GM23248 (cell line): Measurements from ENCODE around the gene DNMT3B. TPM values are rescaled to one million over a fixed set of nuclear protein-coding genes. Genes with fewer than 3 reads are reported as not detected.

Experiments
- DNase-seq: peaks from one replicate; pipeline ENCODE4 v3.0.0-alpha.2; 2015
- H2AFZ ChIP-seq: fragments of 200-600 bp; sonication (generic); 2 replicates; pipeline ENCODE4 v1.6.1; 2016; ENCODE audit warnings: antibody characterized with exemption
- H3F3A ChIP-seq: fragments of 200-600 bp; sonication (generic); 2 replicates; pipeline ENCODE4 v1.6.1; 2016; ENCODE audit warnings: mild to moderate bottlenecking, antibody characterized with exemption, mixed run types; ENCODE audit not compliant: insufficient read depth
- H3K27ac ChIP-seq: fragments of 200-600 bp; sonication (generic); 2 replicates; pipeline ENCODE4 v1.5.1; 2016; ENCODE audit warnings: mild to moderate bottlenecking
- H3K27me3 ChIP-seq: fragments of 200-600 bp; sonication (generic); replicated peaks from 2 replicates; pipeline ENCODE4 v1.6.1; 2016; ENCODE audit warnings: mild to moderate bottlenecking; ENCODE audit not compliant: insufficient read depth
- H3K36me3 ChIP-seq: fragments of 200-600 bp; sonication (generic); 2 replicates; pipeline ENCODE4 v1.6.1; 2016; ENCODE audit warnings: low read depth, mild to moderate bottlenecking
- H3K4me1 ChIP-seq: fragments of 200-600 bp; sonication (generic); 2 replicates; pipeline ENCODE4 v1.6.1; 2016; ENCODE audit warnings: mild to moderate bottlenecking; ENCODE audit not compliant: insufficient read depth
- H3K4me2 ChIP-seq: fragments of 200-600 bp; sonication (generic); one replicate; pipeline ENCODE4 v1.6.1; 2016; ENCODE audit warnings: mild to moderate bottlenecking; ENCODE audit not compliant: unreplicated experiment
- H3K4me3 ChIP-seq: fragments of 200-600 bp; sonication (generic); 2 replicates; pipeline ENCODE4 v1.5.1; 2016; ENCODE audit warnings: mild to moderate bottlenecking
- H3K79me2 ChIP-seq: fragments of 200-600 bp; sonication (generic); 2 replicates; pipeline ENCODE4 v1.6.1; 2016; ENCODE audit warnings: mild to moderate bottlenecking; ENCODE audit not compliant: insufficient read depth
- H3K9ac ChIP-seq: fragments of 200-600 bp; sonication (generic); 2 replicates; pipeline ENCODE4 v1.6.1; 2016; ENCODE audit warnings: mild to moderate bottlenecking
- H3K9me2 ChIP-seq: fragments of 200-600 bp; sonication (generic); 2 replicates; pipeline ENCODE4 v1.6.1; 2016; ENCODE audit warnings: mixed run types, mild to moderate bottlenecking, moderate library complexity; ENCODE audit not compliant: insufficient read depth
- H3K9me3 ChIP-seq: fragments of 200-600 bp; sonication (generic); one replicate; pipeline ENCODE4 v1.6.1; 2017; ENCODE audit warnings: low read depth
- H4K20me1 ChIP-seq: fragments of 200-600 bp; sonication (generic); 2 replicates; pipeline ENCODE4 v1.6.0; 2016; ENCODE audit not compliant: insufficient read depth
- EZH2 ChIP-seq: fragments of 200-600 bp; sonication (generic); IDR thresholded peaks from 2 replicates; pipeline ENCODE4 v1.6.1; 2018; ENCODE audit warnings: antibody characterized with exemption, mild to moderate bottlenecking; ENCODE audit not compliant: insufficient read depth, poor library complexity, severe bottlenecking
- EZH2phosphoT487 ChIP-seq: fragments of 200-600 bp; sonication (generic); IDR thresholded peaks from 2 replicates; pipeline ENCODE4 v1.6.1; 2018; ENCODE audit warnings: antibody characterized with exemption, moderate library complexity, mild to moderate bottlenecking, low read depth; ENCODE audit not compliant: insufficient read depth
- WGBS, 2 experiments: methylation state at CpG; one replicate each; pipeline ENCODE4 v1.1.6; 2015 to 2017; ENCODE audit warnings: low lambda C conversion rate in 2 of 2, low coverage in 1 of 2; ENCODE audit errors: missing lambda C conversion rate in 2 of 2; 5-methylcytosine and 5-hydroxymethylcytosine counted together
- in situ Hi-C: fragments of 300-500 bp; cut with MboI; formaldehyde crosslinking; loops from 2 replicates; pipeline ENCODE4 v1.15.0; 2020
- polyA plus RNA-seq: library from polyadenylated mRNA; unstranded; fragments of >200 nt; fragmentation: Nextera tagmentation; extraction: Ambion mirVana; gene quantifications from 2 replicates; pipeline ENCODE4 v1.2.1, GENCODE V29; 2016
- total RNA-seq: library from RNA; depleted of rRNA; stranded (reverse); fragments of >200 nt; shearing (Covaris generic); gene quantifications from 2 replicates; pipeline ENCODE4 v1.2.3, GENCODE V29; 2014

Gene DNMT3B
- total and polyA plus RNA-seq, 2 experiments from 2014 or later: 0.85 to 1.5 TPM

DNA sequence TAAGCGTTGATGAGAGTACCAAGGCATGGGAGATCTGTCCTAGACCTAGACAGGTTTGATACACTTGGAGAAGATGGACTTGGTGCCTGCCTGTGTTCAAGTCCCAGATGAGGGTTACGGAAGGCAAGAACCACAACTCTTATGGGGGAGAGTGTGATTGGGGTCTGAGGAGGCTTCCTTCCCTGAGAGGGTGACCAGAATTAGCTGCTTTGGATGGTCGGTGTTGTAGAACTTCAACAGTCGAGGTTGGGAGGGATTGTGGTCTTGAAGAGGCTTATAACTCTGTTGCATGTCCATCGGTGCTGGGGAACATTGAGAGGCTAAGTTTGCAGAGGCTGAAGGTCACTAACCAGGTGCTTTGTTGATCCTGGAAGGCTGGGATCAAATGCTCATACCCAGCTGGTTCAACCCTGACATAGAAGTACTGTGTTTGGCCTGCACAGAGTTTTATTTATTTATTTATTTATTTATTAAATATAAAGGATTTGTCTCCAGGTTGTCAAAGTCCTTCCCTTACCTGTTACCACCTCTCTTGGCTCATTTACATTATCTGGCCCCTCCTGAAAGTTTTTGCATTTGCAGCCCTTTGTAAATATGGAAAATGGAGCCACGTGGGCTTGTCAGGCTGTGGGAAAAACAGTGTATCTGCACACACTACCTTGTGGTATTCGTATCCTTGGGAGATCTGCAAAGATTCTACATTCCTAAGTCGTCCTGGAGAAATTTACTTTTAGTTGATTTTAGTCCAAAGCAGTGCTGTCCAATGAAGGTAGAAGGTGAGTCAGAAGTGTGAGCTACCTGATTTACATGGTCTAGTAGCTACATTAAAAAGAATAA lies 80.7 kb downstream of the DNMT3B start:
- Histone ChIP-seq H3K4me2 (no peak overlapping the region), H3K9ac (no peak overlapping the region), H3K79me2 (peaks cover 93% of the 10 kb centered on the region), H3F3A (peaks cover 6% of the 10 kb centered on the region; the same call in 1 of the 2 replicates), H2AFZ (no peak overlapping the region), H4K20me1 (no peaks in the 10 kb centered on the region), H3K36me3 (peaks cover 52% of the 10 kb centered on the region), H3K9me2 (no peaks in the 10 kb centered on the region), H3K4me3 (no peak overlapping the region), H3K27ac (no peak overlapping the region), H3K4me1 (peaks cover 8% of the 10 kb centered on the region; the same call in 1 of the 2 replicates), H3K27me3 (no peaks in the 10 kb centered on the region), H3K9me3 (no peaks in the 10 kb centered on the region)
- in situ Hi-C loops: no loop called here
- TF ChIP-seq EZH2 (no peak), EZH2phosphoT487 (no peak)
- 86% methylated on average over 8 of the region's 8 CpGs for WGBS, 2 experiments
- no peak for DNase-seq

DNA sequence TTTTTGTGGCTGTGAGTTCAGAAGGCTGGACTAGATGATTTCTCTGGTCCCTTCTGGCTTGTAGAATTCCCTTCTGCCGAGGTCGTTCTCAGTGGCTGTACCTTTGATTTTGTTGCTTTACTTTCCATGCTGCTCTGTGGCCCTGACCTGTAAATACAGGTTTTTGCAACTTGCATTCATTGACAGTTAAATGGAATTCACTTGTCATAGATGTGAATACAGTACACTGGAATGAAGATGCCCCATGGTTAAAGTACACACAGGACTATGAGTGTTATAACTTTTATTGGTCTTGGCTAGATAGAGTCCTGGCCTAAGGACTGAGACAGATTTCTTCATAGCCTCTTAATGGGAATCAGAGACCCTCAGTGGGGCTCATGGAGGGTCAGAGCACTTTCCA lies 83.6 kb downstream of the DNMT3B start:
- Histone ChIP-seq H2AFZ (no peak overlapping the region), H3K36me3 (peaks cover 60% of the 10 kb centered on the region), H3K27me3 (no peaks in the 10 kb centered on the region), H3K4me1 (peaks cover 9% of the 10 kb centered on the region; the same call in 1 of the 2 replicates), H3K9ac (no peak overlapping the region), H3K4me2 (no peak overlapping the region), H3K27ac (no peak overlapping the region), H3K4me3 (no peak overlapping the region), H3K9me3 (no peaks in the 10 kb centered on the region), H4K20me1 (no peaks in the 10 kb centered on the region), H3K79me2 (peaks cover 72% of the 10 kb centered on the region), H3F3A (peaks cover 6% of the 10 kb centered on the region; the same call in 1 of the 2 replicates), H3K9me2 (no peaks in the 10 kb centered on the region)
- 95% methylated on average over 2 of the region's 2 CpGs for WGBS, 2 experiments
- in situ Hi-C loops: no loop called here
- TF ChIP-seq EZH2phosphoT487 (no peak), EZH2 (no peak)
- peak; percentile 36 for DNase-seq

DNA sequence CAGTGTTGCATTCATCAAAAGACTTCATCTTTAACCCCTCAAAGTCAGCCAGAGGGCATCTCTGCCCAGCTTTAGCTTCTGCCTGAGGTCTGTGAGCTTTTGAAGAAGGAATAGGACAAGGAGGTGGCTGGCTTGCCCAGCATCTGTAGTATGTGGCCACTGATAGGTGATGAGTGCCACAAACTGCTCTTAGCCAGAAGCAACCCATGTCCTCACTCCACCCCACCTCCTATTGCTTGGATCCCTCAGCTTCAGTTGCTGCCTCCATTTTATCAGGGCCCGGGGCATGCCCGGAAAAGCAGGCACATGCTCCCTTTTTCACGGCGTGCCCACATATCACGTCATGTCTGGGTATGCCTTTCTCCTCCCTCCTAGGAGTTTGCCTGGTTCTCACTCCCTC lies 84.7 kb downstream of the DNMT3B start:
- H3K4me1 ChIP-seq: peaks cover 9% of the 10 kb centered on the region; the same call in 1 of the 2 replicates
- no peak overlapping the region for H3K4me3 ChIP-seq
- no peak for DNase-seq
- H3K9me3 ChIP-seq: no peaks in the 10 kb centered on the region
- H3K9ac ChIP-seq: no peak overlapping the region
- WGBS, 2 experiments: 81 to 86% methylated on average over 5 of the region's 5 CpGs
- H3K27me3 ChIP-seq: no peaks in the 10 kb centered on the region
- no peaks in the 10 kb centered on the region for H4K20me1 ChIP-seq
- H3K27ac ChIP-seq: no peak overlapping the region
- no peak for TF ChIP-seq EZH2phosphoT487
- TF ChIP-seq EZH2: no peak
- H3F3A ChIP-seq: peaks cover 6% of the 10 kb centered on the region; the same call in 1 of the 2 replicates
- no peaks in the 10 kb centered on the region for H3K9me2 ChIP-seq
- H3K79me2 ChIP-seq: peaks cover 66% of the 10 kb centered on the region
- H3K4me2 ChIP-seq: no peak overlapping the region
- no peak overlapping the region for H2AFZ ChIP-seq
- H3K36me3 ChIP-seq: peaks cover 56% of the 10 kb centered on the region
- in situ Hi-C loops: no loop called here

DNA sequence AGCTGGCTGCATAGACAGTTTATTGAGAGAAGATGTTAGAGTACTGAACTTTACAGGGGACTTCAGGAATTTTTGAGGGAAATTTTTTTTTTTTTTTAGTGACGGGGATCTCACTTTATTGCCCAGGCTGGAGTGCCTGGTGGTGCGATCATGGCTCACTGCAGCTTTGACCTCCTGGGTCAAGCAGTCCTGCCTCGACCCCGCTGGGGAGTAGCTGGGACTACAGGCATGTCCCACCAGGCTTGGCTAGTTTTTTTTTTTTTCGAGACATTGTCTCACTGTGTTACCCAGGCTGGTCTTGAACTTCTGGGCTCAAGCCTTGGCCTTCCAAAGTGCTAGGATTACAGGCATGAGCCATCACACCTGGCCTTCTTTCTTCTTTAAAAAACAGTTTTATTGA lies 85.8 kb downstream of the DNMT3B start:
- in situ Hi-C loops: no loop called here
- Histone ChIP-seq H3F3A (peaks cover 6% of the 10 kb centered on the region; the same call in 1 of the 2 replicates), H3K9me3 (no peaks in the 10 kb centered on the region), H3K27ac (peak overlapping the region; percentile 31), H3K79me2 (peaks cover 55% of the 10 kb centered on the region), H4K20me1 (no peaks in the 10 kb centered on the region), H3K4me3 (no peak overlapping the region), H3K9ac (no peak overlapping the region), H3K36me3 (peaks cover 50% of the 10 kb centered on the region), H3K4me2 (no peak overlapping the region), H2AFZ (no peak overlapping the region), H3K4me1 (peaks cover 9% of the 10 kb centered on the region; the same call in 1 of the 2 replicates), H3K9me2 (no peaks in the 10 kb centered on the region), H3K27me3 (no peaks in the 10 kb centered on the region)
- 96% methylated on average over 5 of the region's 5 CpGs for WGBS, 2 experiments
- DNase-seq: no peak
- no peak for TF ChIP-seq EZH2
- no peak for TF ChIP-seq EZH2phosphoT487
